Measurements from ENCODE around the gene DDX24. TPM values are rescaled to one million over a fixed set of nuclear protein-coding genes. Genes with fewer than 3 reads are reported as not detected.

The DDX24 gene
- total RNA-seq, 6 experiments from 2014 or later = 167 to 191 (median 187) TPM

DNA sequence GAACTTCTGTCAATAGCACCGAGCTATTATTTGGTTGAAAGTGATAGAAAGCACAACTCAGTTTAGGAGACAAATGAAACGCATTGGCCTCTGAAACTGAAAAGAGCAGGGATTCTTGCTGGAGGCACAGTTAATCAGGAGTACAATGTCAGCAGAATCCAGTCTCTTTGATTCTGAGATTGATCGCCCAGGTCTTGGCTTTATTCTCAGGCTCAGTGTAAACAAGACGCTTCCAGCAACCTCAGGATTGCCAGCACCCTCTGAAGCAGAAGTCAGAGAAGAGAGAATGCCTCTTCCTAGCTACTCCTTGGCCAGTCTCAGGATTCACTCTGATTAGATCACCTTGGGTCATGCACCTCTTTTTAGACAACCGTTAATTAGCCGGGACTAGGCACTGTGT is 66.6 kb downstream of the DDX24 start:
- Mint-ChIP-seq H3K4me1 (ENCODE audit: low read depth) (peaks cover 17% of the 10 kb centered on the region), H3K36me3 (ENCODE audit: low read depth) (no peaks in the 10 kb centered on the region), H3K4me3 (no peak overlapping the region), H3K9me3 (no peaks in the 10 kb centered on the region), H3K27ac (no peak overlapping the region), H3K27me3 (ENCODE audit: insufficient read depth) (peaks cover 32% of the 10 kb centered on the region)
- TF ChIP-seq, protein P1, sequence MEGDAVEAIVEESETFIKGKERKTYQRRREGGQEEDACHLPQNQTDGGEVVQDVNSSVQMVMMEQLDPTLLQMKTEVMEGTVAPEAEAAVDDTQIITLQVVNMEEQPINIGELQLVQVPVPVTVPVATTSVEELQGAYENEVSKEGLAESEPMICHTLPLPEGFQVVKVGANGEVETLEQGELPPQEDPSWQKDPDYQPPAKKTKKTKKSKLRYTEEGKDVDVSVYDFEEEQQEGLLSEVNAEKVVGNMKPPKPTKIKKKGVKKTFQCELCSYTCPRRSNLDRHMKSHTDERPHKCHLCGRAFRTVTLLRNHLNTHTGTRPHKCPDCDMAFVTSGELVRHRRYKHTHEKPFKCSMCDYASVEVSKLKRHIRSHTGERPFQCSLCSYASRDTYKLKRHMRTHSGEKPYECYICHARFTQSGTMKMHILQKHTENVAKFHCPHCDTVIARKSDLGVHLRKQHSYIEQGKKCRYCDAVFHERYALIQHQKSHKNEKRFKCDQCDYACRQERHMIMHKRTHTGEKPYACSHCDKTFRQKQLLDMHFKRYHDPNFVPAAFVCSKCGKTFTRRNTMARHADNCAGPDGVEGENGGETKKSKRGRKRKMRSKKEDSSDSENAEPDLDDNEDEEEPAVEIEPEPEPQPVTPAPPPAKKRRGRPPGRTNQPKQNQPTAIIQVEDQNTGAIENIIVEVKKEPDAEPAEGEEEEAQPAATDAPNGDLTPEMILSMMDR (IDR thresholded peaks at IDR 0.05) = no peak
- DNase-seq = no peak

DNA sequence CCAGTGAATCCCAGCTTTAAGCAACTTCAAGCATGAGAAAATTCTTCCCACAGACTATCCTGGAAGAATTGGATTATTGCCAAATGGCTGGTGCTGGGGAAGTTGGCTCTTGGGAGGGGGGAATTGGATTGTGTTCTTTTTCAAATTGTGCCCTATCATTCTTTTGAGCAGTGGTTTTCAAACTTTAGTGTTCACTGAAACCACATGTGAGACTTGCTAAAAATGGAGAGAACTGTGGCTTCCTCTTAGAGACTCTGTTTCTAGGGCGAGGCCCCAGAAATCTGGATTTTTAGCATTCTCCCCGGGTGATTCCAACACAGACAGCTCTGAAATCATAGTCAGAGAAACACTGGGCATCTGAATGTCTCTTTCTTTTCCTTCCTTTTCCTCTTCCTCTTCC is 69.2 kb downstream of the DDX24 start:
- peak; percentile 41 for DNase-seq
- no peak overlapping the region; the same call in 1 of the 2 replicates for H3K27ac Mint-ChIP-seq
- peaks cover 17% of the 10 kb centered on the region for H3K4me1 Mint-ChIP-seq (ENCODE audit: low read depth)
- H3K27me3 Mint-ChIP-seq (ENCODE audit: insufficient read depth) = peaks cover 18% of the 10 kb centered on the region
- H3K9me3 Mint-ChIP-seq = no peaks in the 10 kb centered on the region
- TF ChIP-seq, protein P1 (IDR thresholded peaks at IDR 0.05) = no peak
- H3K36me3 Mint-ChIP-seq (ENCODE audit: low read depth) = no peaks in the 10 kb centered on the region
- no peak overlapping the region for H3K4me3 Mint-ChIP-seq

DNA sequence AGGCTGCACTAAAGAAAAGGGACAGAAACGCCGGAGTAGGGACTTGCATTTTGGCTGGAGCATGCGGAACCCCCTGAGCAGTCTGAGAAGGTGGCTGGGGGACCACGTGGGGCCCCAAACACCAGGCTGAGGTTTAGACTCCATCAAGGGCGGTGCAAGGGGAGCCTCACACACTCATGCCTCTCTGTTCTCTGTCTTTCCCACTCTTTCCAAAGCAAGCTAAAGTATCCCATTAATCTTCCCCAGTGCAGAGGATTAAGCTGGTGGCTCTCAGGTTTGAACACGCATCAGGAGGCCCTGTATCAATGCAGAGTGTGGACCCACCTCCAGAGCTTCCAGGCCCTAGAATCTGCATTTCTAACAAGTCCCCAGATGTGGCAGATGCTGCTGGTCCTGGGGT is 70.4 kb downstream of the DDX24 start:
- Mint-ChIP-seq H3K4me1 (ENCODE audit: low read depth) (peaks cover 17% of the 10 kb centered on the region), H3K4me3 (no peak overlapping the region), H3K27ac (no peak overlapping the region), H3K36me3 (ENCODE audit: low read depth) (no peaks in the 10 kb centered on the region), H3K27me3 (ENCODE audit: insufficient read depth) (peaks cover 12% of the 10 kb centered on the region), H3K9me3 (no peaks in the 10 kb centered on the region)
- DNase-seq = no peak
- TF ChIP-seq, protein P1 (IDR thresholded peaks at IDR 0.05) = no peak

DNA sequence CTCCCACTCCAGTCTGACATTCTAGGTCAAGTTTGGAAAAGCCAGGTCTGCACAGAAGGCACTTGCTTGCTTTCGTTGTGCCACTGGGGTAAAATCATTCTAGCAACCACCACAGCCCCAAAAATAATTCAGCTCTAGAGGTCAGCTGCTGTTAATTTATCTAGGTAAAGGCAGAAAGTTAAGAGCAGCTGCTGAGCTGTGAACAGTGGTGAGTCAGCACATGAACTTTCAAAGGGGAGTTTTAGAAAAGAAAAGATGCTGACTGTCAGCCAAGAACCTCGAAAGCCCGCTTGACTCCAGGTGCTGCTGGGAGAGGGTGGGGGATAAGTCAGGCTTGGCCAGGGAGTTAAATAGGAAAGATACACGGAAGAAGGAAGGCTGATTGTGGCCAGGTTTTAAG is 71.2 kb downstream of the DDX24 start:
- TF ChIP-seq, protein P1 (IDR thresholded peaks at IDR 0.05) = no peak
- Mint-ChIP-seq H3K27me3 (ENCODE audit: insufficient read depth) (peaks cover 8% of the 10 kb centered on the region), H3K4me1 (ENCODE audit: low read depth) (peaks cover 17% of the 10 kb centered on the region), H3K36me3 (ENCODE audit: low read depth) (no peaks in the 10 kb centered on the region), H3K4me3 (no peak overlapping the region), H3K27ac (no peak overlapping the region), H3K9me3 (no peaks in the 10 kb centered on the region)
- peak; percentile 18 for DNase-seq

DNA sequence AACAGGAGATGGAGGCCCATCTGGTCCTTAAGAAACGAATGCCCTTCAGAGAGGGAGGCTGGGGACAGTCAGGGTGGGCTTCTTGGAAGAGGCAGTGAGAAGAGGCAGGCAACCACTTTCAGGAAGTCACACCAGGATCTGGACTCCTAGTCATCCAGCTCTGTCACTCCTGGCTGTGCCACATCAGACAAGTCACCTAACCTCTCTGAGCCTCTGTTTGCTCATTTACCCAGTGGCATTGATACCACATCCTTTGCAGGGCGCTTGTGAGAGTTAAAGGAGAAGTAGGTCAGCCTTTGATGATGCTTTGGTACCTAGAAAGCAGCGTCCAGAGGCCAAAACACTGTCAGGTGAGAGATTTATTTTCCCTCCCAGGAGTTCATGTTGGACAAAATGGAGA is 72.8 kb downstream of the DDX24 start:
- no peaks in the 10 kb centered on the region for H3K9me3 Mint-ChIP-seq
- no peak for DNase-seq
- H3K27ac Mint-ChIP-seq = no peak overlapping the region
- peaks cover 17% of the 10 kb centered on the region for H3K4me1 Mint-ChIP-seq (ENCODE audit: low read depth)
- TF ChIP-seq, protein P1 (IDR thresholded peaks at IDR 0.05) = no peak
- no peaks in the 10 kb centered on the region for H3K36me3 Mint-ChIP-seq (ENCODE audit: low read depth)
- peaks cover 12% of the 10 kb centered on the region for H3K27me3 Mint-ChIP-seq (ENCODE audit: insufficient read depth)
- no peak overlapping the region for H3K4me3 Mint-ChIP-seq
